Eye (tissue), 1 donor: ENCODE data around the gene COX5A.
"Not testable (repeated sequence)": the region's sequence is repeated elsewhere in the genome, so short reads cannot be mapped to it uniquely, and the experiment has no call there.

Experiments used
- DNase-seq: peaks from one replicate; pipeline ENCODE4 v3.0.0-alpha.2; 2015

Gene COX5A

DNA sequence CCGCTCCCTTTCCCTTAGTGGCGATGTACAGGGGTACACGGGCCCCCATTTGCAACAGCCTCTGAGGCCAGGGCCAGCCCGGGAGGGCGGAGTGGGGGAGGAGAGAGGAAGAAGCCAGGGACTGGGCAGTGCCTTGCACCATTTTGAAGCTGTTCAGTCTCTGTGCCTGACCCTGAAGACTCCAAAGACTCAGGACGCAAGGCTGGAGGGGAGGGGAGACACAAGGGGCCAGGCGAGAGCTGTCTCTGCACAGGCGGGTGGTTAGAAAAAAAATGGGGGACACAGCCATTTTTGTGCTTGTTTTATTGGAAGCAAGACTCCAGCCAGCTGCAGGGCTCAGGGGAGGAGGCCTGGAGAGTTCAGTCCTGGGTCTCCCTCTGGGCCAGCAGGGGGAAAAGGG lies 17.1 kb upstream of the COX5A start:
- no peak for DNase-seq

DNA sequence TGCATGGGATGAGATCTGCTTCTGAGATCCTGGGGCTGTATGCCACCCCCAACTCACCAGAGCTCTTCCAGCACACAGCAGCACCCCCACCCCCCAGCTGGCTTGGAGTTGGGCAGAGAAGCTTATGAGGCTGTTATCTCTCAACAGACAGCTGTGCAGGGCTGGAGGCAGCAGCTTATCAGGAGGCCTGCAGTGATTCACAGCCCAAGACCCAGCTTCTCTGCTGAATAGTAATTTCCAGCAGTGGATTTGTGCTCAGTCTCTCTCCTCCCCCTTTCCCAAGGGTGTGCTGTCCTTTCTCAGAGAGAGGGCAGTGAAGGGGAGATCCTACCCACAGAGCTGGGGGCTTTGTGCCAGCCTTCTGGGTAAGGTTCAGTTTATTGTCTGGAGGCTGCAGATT lies 16.6 kb upstream of the COX5A start:
- no peak for DNase-seq

DNA sequence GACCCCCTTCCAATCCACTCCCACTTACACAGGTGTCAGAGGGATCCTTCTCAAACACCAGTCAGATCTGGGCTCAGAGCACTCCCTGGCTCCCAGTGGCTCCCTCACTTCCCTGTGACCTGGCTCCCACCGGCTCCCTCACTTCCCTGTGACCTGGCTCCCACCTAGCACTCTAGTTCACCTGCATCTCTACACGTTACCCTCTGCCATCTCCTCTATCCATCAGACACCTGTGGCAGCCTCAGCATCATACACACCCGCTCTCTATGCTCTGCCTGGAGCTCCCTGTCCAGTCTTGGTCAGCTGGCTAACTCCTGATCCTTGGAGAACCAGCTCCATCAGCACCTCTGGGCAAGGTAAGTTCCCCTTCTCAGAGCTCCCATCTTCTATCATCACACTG lies 13.1 kb upstream of the COX5A start:
- DNase-seq, result no peak

DNA sequence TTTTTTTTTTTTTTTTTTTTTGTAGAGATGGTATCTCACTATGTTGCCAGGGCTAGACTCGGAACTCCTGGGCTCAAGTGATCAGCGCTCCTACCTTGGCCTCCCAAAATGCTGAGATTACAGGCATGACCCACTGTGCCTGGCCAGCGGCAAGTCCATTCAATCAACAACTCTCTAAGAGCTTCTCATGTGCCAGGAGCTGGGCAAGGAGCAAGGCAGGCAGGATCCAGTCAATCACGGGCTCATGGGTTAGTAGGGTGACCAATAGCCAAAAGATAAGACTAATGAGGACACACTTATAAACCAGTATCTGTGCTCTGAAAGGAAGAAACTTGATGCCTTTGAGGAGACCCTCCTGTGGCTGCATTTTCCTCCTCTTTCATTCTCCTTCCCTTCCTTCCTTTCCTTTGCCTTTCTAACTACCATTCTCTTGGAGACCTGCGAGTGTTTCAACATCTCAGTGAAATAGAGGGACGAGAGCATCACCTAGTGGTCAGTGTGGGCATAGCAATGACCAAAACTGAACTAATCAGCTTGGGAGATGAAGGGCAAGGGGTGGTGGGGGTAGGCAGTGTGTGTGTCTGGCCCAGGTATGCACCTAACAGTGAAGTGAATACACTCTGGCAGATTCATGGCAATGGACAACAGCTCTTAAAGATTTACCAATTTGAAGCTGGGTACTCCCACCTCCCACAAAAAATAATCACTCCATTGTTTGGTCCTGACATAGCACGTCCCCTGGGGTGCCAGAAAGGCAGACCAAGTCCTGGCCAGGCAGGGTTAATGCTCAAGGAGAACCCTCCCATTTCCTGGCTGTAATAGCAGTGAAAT lies 12.4 kb upstream of the COX5A start:
- DNase-seq, result peak; percentile 96

DNA sequence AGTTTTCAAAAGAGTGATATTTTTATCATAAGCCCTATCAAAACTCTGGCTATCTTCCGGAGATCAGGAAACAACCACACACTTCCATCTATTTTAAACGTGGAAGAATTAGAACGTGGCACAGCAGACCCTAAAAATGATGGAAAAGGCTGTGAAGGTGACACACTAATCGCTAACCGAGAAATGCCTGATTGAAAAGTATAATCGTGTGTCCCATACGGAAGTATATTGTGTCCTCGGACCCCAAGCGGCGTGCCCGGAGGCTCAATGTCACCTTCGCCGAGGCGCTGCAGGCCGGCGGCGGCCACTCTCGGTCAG lies 642 bp downstream of the COX5A start:
- peak; percentile 64 for DNase-seq

DNA sequence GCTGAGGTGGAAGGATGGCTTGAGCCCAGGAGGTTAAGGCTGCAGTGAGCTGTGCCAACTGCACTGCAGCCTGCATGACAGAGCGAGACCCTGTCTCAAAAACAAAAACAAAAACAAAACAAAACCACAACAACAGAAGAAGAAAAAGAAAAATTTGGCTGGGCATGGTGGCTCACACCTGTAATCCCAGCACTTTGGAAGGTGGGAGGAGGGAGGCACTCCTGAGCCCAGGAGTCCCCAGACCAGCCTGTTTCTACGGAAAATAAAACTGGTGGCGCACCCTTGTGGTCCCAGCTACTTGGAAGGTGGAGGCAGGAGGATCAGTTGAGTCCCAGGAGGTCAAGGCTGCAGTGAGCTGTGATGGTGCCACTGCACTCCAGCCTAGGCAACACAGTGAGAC lies 2.7 kb downstream of the COX5A start:
- DNase-seq, result peak; percentile 13

DNA sequence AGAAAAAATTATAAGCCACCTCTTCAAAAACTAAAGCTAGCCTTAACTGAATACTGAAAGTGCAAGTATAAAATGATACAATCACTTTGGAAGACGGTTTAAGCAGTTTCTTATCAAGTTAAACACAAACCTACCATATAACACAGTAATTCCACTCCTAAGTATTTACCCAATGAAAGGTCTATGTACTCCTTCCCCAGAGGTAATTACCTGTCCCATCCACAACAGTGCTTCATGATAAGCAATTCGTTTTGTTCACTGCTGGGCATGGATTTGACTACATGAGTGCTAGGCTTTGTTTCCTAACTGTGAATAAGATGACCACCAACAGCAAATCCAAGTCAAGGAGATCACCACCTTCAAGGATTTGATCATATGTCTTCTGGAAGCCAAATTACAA lies 4.3 kb downstream of the COX5A start:
- DNase-seq, result no peak

DNA sequence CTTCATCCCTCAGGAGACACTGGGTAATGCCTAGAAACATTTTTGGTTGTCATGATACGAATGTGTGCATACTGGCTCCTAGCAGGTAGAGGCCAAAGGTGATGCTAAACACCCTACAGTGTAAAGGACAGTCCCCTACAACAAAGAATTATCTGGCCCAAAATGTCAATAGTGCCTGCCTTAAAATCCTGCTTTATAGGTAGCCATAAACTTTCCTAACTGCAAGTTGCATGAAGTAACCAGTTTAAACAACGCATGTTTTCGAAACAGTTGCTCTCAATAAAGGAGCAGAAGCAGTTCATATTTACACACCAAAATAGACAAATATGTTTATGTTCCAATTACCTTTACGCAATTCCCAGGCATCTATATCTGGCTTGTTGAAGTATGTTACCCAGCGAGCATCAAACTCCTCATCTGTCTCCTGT lies 9.1 kb downstream of the COX5A start:
- DNase-seq, result no peak

DNA sequence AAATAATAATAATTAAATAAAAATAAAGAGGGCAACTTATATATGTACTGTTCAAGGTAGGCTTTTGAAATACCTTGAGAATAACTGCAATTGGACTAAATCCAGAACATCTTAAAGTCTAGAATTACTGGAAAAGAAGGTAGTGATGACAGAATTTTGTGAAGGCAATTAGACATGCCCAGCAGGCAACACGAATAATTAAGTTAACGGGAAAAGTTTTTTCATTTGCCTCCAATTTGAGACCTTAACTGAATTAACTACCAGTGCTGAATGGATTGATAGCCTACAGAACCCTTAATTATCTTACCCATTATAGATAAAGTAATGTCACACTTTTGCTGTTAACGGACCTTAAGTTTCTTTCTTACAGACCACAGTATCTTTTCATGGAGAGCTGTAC lies 13.3 kb downstream of the COX5A start:
- DNase-seq, result no peak

DNA sequence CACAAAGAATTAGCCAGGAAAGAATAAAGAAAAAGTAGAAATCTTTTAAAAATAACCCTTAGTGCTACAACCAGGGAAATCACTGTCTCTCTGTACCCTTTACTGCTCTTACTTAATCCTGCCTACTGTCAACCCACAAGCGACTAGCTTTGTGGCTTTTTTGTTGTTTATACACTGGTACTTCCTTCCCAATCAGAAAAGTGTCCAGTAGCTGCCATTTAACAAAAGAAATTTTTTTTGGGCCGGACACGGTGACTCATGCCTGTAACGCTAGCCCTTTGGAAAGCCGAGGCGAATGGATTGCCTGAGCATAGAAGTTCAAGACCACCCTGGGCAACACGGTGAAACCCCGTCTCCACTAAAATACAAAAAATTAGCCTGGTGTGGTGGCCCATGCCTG lies 17.4 kb downstream of the COX5A start:
- DNase-seq, result no peak

DNA sequence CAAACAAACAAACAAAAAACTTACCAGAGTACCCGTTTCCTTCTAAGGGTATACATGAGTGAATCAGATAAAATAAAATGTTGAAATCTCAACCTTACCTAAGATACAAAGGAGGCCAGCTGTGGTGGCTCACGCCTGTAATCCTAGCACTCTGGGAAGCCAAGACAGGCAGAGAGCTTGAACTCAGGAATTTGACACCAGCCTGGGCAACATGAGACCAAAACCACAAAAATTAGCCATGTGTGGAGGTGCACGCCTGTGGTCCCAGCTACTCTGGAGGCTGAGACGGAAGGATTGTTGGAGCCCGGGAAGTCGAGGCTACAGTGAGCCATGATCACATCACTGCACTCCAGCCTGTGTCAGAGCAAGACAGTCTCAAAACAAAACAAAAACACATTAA lies 20.2 kb downstream of the COX5A start:
- DNase-seq, result no peak

DNA sequence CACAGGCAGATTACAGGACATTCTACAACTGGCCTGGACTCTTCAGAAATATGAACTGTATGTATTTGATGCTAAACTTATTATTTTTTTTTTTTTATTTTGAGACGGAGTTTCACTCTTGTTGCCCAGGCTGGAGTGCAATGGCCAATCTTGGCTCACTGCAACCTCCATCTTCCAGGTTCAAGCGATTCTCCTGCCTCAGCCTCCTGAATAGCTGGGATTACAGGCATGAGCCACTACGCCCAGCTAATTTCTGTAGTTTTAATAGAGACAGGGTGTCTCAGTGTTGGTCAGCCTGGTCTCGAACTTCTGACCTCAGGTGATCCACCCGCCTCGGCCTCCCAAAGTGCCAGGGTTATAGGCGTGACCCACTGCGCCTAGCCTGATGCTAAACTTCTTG lies 24.1 kb downstream of the COX5A start:
- DNase-seq, result not testable (repeated sequence)

DNA sequence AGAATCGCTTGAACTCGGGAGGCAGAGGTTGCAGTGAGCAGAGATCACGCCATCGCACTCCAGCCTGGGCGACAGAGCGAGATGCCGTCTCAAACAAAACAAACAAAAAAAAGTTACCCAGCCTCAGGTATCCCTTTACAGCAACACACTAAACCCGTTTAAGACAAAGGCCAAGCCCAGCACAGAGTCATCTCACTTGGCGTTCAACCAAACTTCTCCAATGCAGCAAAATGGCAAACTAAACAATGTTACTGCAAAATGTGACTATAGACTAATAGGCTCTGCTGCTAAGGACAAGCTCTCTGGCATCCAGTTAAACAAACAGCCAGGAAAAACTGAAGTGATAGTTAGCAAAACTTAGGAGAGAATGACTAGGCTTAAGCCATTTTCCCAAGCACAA lies 24.8 kb downstream of the COX5A start:
- DNase-seq, result no peak

DNA sequence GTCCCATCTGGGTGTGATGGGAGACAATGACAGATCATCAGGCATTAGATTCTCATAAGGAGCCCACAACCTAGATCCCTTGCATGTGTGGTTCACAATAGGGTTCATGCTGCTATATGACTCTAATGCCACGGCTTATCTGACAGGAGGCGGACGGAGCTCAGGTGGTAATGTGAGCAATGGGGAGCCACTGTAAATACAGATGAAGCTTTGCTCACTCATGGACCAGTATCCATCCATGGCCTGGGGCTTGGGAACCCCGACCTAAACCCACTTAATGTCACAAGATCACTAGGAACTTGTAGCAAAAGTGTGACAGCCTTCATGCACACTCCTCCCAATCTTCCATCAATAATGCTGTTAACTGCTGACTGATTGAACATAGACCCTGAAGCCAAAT lies 29.2 kb downstream of the COX5A start:
- DNase-seq, result no peak

DNA sequence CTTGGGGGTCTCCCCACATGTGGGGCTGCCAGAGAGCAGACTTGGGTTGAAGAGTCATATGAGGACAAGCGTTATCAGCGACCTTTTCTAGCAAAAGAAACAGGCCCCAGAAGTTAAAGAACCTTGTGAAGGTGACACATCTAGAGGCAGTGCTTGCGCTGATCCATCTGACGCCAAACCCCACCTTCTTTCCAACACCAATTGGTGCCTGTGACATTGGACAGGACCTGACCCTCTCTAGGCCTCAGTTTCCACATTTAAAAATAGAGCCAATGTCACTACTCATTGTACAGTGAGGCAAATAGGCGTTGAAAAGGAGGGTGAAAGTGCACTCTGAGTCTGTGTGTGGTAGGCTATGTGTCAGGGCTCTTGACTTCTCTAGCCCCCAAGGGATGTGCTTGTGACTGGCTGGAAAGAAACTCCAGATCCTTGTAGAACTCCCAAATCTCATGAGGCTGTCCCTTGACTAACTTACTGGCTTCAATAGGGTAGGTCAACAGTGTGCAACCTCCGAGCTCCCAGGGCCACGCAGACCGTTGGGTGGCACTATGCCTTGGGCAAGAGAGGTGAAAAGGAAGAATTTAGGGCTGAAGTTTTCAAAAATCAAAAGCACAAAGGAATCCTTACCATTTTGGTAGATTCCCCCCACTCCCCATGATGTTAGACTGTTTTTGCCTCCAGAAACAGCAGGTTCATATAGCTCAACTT lies 30.6 kb downstream of the COX5A start:
- no peak for DNase-seq

DNA sequence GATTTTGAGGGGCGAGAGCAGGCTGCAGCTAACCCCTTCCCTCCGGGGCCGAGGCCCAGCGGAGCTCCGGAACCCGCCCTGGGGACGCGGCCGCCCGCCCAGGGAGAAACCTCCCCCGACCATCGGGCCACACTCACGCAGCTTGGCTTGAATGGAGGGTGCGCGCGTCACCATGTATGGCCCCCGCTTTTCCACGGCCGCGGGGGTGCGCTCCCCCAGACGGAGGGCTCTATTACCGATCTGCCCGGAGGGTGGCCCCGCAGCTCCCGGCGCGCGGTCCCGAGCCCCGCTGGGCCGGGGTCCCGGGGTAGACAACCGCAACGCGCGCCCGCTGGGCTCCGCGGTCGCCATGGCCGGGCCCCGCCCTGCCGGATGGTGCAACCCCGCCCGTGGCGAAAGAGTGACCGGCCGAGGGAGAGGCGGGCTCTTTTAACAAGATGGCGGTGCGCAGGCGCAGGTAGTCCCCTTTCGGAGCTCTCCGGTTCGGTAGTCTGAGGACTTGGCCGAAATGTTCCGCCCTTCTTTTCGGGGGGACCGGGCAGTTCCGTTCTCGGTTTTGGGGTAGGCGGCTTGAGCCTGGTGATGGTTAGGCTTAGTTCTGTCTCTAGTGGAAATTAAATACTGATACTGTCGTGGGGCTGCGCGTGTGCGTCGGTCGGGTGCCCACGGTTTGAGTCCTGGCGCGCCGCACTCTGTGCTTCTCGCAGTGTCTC lies 31.3 kb downstream of the COX5A start, which contains the start of gene FAM219B:
Gene FAM219B (minus strand): TSS at position 402 of the 713 bp plus-strand sequence. CDS start 51 bp downstream, at position 351.
- peak; percentile 96 for DNase-seq

DNA sequence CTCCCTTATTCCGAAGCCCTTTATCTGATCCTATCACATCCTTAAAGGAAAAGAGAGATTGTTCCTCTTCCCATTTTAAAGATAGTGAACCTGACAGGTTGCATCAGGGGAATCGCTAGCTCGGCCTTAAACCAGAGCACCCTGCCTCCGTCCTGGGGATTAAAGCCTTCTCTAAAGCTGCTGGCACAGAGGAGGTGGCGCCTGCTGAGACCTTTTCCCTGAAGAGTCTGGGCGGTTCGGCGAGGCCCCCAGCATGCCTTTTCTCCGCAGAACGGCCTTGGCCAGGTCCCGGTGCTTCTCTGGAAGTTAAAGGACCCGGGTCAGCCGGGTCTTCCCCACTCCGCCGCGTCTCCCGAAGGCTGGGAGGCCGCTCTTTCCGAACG lies 31.8 kb downstream of the COX5A start:
- peak; percentile 74 for DNase-seq

DNA sequence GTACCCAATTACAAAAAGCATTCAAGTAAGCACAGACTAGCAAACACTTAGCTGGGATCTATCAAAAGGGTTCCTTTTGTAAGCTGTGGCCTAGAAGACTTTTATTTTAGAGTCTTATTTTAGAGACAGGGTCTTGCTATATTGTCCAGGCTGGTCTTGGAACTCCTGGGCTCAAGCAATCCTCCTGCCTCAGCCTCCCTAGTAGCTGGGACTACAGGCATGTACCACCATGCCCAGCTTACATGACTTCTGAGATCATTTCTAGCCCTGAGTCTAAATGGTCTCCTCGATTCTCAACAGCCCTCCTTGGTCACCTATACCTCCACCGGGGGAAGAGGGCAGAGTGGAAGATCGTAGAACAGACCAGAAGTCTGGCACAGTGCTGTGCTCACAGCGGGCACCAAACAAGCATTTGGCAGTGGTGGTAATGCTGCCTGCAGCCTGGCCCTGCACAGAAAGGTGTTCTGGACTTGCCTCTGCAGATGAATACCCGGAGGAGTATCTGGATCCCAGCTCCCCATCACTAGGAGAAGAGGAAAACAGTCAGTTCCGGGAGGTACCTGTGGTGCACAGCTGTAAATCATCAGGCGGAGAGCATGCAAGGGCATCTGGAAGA lies 33.6 kb downstream of the COX5A start:
- no peak for DNase-seq

DNA sequence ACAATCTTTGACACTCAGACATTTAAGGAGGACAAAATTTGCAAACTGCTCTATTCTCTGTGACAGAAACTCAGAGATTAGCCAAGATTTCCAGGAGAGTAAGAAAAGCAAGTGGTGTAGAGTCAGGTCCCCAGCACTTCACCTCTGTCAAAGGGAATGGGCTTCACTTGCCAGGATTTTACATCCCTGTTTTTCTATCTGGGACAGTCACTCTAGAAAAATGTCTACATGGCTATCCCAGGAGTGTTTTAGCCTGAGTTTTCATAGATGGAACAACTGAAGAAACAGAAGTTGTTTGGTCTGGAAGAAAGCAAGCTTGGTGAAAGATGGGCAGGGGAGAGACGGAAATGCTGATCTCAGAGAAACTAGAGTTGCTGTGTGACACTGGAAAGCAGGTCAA lies 34.2 kb downstream of the COX5A start:
- no peak for DNase-seq

DNA sequence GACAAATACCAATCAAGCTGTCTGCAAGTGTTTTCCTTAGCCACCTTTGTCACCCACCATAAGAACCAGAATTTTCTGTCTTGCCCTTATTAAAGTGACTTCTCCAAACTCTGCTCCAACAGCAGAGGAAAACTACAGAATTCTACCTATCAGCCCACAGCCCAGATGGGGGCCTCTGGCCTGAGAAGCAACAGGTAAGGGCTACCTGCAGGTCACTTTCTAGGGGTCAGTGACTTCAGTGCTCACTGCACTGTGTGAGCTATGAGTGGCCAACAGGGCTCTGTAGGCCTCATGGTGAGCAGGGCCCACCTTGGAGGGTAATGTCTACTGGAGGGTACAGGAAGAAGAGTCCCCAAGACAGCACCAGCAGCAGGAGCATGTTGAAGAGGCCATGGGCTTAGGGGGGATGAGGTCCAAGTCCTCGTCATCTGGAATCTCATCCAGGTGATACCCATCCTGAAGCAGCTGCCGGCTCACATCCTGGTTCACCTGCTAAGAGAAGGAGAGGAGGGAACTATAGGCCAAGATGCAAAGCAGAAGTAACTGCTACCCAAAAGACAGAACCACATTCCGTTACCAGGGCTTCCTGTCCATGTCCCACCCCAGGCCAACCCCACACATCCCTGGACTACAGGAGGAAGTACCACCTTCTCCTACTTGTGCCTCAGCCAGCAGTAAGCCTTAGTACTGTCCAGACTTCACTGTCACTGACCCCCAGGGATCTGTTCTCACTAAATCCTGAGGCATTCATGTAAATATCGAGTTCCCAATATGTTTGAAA lies 35.4 kb downstream of the COX5A start:
- no peak for DNase-seq

DNA sequence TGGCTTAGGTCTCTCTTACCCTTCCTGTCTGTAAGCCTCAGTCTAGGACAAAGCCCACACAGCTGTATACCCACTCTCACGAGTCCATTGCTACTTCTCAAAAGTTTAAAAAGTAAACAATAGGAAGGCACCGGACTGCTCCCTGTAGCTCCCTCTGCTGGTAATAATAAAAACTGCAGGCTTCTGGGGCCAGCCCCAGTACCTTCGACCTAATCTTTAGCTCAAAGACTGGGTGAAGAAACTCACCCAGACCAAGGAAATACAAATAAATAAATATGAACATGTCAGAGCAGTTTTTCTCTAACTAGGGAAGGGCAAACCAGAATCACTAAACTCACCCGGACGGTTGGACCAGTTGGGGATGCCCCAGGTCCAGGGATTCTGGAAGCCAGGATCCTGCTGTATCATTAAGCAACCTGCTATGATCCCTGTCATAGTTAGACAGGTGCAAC lies 36.2 kb downstream of the COX5A start:
- peak; percentile 81 for DNase-seq

DNA sequence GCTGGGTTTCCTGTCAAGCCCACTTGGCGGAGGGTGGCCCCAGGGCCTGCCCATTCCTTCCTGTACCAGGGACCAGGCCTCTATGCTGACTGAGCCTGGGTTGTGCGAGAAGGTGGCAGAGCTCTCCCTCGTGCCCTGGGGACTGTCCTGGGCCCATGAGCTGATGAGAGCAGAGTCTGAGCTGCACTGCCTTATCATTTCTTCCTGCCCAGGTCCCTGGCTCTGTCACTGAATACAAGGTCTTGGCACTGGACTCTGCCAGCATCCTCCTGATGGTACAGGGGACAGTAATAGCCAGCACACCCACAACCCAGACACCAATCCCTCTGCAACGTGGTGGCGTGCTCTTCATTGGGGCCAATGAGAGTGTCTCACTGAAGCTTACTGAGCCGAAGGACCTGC lies 40.6 kb downstream of the COX5A start:
- DNase-seq, result no peak

DNA sequence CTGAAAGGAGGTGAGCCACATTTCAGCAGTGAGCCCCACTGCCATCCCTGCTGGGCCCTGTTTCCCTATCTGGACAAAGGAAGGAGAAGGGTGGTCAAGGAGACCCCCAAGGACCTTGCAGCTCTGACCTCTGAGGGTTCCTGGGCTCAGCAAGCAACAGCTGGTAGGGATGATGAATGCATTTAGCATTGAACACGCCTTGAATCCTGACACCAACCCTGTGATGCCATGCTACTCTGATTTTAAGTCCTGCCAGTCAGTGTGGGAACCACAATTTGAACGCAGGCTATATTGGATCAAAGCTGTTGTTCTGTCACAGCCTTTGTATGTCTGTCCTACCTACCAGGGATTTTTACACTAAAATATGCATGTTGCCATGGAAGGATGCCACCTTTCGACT lies 41.6 kb downstream of the COX5A start:
- no peak for DNase-seq
